ENCODE data around the gene CRY2.
A peak's percentile ranks its signal among the peaks of the same experiment; 100 is the strongest.
"Not testable (repeated sequence)": the region's sequence is repeated elsewhere in the genome, so short reads cannot be mapped to it uniquely, and the experiment has no call there.

Gene CRY2

DNA sequence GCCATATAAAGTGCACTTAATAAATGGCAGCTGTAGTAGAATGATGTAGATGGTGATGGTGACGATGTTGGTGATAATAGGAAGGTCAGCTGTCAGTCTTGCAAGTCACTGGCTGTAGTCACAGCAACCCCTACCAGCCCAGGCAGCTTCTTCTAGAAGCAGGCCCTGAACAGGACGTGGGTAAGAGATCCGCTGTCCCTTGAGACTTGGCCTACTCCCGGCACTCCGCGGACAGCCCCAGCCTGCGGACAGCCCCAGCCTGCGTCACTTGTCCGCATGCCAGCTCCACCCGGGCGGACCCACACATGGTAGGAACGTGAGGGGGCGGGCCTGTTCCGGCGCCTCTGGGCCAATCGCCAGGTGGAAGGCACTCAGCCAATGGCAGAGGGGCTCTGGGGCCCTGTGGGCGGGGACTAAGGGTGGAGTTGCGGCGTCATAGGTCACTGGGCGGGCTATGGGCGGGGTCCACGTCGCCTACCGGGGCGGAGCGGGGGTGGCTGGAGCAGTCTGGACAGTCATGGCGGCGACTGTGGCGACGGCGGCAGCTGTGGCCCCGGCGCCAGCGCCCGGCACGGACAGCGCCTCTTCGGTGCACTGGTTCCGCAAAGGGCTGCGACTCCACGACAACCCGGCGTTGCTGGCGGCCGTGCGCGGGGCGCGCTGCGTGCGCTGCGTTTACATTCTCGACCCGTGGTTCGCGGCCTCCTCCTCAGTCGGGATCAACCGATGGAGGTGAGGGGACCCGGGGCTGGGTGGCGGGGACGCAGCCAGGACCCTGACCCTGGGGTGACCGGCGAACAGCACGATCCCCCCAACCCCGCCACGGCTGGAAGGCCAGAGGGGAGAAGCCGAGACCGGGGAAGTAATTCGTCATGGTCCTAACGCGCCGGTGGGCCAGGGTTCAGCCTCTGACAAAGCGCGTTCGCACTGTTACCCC is at the start of gene CRY2:
CRY2 (plus strand) TSS at position 502 of the 937 bp plus-strand sequence; CDS start at position 518, 16 bp downstream.
- DNase-seq (ENCODE audit: low spot score), result peak; percentile 98

DNA sequence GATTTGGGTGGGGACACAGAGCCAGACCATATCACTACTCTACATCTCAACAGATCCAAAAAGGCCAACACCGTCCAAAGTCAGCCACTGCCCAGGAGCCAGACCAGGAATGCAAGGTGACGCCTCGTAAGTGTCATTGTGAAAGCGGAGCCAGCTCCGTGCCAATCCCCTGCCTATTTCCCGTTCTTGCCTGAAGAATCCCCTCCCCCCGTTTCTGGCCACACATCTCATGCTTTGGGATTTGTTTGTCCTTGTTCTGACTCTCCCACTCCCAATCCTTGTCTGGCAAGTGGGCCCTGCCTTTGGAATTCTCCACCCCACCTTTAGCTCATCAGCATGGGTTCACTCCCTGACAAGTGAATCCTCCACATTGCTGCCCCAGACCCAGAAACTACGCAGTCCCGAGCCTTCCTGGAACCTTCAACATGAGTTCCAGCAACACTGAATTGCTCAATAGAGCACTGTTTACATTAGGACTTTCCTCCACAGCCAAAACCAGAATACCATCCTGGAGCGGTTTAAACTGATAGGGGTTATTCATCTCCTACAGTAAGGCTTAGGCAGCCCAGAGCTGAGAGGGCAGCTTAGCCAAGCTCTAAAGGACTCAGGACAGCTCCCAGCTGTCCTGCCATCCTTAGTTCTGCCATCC is 48.4 kb upstream of the CRY2 start:
- peak; percentile 1 for DNase-seq (ENCODE audit: low spot score)

DNA sequence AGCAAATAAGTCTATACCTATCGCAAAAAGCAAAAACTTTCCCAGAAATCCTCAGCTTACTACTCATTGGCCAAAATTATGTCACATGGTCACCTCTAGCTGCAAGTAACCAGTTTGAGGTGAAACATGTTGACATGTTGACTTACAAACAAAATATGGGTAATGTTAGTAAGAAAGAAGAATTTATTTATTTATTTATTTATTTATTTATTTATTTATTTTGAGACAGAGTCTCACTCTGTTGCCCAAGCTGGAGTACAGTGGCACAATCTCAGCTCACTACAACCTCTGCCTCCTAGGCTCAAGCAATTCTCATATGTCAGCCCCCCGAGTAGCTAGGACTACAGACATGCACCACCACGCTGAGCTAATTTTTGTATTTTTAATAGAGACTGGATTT is 47.7 kb upstream of the CRY2 start:
- DNase-seq (ENCODE audit: low spot score), result no peak

DNA sequence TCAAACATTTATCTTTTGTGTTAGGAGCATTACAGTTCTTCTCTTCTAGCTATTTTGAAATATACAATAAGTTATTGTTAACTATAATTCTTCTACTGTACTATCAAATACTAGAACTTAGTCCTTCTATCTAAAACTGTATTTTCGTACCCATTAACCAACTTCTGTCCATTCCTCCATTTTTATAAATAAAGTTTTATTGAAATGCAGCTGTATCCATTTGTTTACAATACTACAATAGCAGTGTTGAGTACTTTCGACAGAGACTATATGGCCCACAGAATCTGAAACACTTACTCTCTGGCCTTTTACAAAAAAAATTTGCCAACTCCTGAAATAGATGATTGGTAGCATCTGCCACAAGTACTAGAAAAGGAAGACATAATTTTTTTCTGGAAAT is 47.0 kb upstream of the CRY2 start:
- DNase-seq (ENCODE audit: low spot score), result no peak

DNA sequence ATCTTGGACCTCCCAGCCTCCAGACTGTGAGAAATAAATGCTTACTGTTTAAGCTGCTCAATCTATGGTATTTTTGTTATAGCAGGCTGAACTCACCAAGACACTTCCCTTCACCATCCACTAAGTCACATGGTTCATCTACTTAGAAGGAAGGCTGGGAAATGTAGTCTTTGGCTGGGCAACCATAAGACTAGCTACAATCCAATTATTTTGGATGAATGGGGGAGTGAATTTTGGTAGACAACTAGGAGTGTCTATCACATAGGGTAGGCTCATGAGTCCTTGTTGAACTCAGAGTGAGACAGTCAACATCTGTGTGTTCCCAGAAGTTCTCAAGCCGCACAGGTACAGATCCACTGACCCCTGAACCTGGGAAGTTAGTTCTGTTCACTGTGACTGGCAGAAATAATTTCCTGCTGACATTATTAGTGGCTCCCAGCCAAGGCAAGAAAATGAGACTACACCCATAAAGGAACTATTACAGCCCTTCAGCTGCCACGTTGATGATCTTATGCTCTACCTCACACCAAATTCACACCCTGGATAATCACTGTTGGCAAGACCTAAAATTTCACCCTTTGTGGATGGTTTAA is 45.5 kb upstream of the CRY2 start:
- peak; percentile 1 for DNase-seq (ENCODE audit: low spot score)

DNA sequence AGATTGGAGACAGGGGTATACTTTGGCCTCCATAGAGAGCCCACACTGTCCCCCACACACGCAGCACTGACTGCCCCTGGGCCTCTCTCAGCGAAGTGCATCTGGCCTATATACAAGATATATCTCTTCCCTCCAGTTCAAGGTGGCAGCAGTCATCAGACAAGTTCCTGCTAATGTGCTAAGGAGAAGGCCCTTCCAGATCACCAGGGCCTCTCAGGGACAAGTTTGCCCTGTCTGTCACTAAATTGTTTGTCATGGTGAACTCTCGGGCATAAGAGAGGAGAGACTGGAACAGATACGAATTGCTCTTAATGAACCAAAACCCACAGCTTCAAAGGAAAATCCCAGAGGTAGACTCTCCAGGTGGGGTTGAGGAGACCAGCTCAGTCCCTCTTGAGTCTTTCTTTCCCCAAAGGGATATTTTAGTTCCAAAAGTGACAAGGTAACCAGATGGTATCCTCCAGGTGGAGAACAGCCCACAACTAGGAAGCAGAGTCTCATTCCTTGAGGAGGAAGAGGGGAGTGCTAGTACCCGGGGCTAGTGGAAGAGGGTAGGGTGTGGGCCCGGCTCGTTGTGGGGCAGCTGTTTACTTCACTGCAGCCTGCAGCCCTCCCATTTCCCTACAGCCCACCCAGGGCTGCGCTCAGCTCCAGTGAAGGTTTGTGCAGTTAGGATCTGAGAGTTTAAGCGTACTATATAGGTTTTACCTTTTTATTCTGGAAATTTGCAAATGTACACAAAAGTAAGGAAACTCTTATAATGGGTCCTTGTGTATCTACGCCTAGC is 44.6 kb upstream of the CRY2 start:
- peak; percentile 1 for DNase-seq (ENCODE audit: low spot score)

DNA sequence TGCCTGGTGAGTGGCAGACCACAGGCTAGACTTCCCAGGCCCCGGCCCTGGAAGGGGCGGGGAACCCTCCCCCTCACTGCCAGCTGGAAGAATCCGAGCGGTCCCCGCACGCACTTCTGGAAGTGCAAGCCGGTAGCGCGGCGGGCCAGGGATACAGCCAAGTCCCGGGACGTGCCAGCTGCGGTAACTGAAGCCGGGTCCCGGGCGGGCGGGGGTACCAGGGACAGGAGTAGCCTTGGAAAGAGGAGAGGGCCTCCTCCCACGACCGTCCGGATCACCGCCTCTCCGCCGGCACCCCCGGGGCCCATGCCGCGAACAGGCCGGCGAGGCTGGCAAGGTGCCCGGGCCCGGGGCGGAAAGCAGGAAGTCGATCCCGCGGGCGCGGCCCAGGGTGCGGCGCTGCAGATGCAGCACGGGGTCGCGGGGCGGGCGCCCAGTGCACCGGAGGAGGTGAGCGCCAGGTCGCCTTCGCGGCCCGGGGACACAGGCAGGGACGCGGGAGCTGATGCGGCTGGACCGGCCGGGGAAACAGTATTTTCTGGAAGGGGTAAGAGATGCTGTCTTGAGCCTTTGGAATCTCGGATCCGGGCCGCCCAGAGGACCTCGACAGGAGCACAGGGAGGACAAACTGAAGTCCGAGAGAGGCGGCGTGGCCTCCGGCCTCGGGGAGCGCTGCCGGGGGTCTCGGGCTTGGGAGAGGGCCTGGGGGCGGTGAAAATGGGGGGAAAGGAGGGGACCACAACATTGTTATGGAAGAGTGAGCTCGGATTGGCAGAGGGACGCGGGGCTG is 43.1 kb upstream of the CRY2 start:
- peak; percentile 84 for DNase-seq (ENCODE audit: low spot score)

DNA sequence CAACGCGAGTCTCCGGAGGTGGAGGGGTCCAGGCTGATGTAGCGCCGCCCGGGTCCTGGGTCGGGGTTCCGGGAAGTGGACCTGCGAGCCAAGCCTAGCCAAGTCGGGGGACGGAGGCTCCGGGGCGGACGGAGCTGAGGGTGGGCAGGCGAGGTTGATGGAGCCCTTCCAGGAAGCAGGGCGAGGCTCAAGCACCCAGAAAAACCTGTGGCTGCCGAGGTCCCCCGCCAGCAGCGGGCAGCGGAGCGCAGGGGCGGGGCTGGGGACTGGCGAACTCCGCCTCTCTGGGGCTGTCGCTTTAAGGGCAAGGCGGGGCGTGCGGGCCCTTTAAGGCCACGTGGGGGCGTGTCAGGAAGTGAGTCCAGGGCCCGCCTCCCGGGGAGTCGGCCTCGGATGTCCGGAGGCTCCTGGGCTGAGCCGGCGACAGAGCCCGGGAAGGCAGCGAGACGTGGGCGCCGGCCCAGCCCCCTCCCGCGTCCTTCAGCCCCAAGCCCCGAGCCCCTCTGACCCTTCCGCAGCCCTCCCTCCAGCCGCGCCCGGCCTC is 42.4 kb upstream of the CRY2 start, which contains the start of gene SLC35C1:
SLC35C1 (plus strand) TSS at position 389 of the 544 bp plus-strand sequence. CDS start 653 bp downstream, outside the sequence.
- DNase-seq (ENCODE audit: low spot score), result peak; percentile 98

DNA sequence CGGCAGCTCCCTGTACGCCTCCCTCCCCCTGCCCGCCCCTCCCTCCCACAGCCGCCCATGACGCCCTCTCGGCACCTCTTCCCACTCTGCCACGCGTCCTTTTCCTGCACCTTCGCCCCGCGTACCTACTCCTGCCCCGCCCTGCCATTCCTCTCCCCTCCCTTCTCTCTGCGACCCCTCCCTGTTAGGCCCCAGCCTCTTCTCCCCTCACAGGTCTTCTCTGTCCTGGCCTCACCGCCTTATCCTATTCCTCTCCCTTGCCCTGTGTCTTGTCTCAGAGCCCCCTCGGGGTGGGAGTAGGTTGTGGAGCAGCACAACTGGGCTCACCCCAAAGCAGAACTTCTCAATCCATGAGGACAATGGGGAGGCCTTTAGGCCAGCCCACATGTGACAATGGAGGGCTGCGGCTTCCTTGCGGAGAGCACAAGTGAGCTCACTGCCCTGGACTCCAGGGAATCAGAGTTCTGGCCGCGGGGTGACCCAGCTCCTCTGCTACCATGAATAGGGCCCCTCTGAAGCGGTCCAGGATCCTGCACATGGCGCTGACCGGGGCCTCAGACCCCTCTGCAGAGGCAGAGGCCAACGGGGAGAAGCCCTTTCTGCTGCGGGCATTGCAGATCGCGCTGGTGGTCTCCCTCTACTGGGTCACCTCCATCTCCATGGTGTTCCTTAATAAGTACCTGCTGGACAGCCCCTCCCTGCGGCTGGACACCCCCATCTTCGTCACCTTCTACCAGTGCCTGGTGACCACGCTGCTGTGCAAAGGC is 41.8 kb upstream of the CRY2 start:
- DNase-seq (ENCODE audit: low spot score), result peak; percentile 77

DNA sequence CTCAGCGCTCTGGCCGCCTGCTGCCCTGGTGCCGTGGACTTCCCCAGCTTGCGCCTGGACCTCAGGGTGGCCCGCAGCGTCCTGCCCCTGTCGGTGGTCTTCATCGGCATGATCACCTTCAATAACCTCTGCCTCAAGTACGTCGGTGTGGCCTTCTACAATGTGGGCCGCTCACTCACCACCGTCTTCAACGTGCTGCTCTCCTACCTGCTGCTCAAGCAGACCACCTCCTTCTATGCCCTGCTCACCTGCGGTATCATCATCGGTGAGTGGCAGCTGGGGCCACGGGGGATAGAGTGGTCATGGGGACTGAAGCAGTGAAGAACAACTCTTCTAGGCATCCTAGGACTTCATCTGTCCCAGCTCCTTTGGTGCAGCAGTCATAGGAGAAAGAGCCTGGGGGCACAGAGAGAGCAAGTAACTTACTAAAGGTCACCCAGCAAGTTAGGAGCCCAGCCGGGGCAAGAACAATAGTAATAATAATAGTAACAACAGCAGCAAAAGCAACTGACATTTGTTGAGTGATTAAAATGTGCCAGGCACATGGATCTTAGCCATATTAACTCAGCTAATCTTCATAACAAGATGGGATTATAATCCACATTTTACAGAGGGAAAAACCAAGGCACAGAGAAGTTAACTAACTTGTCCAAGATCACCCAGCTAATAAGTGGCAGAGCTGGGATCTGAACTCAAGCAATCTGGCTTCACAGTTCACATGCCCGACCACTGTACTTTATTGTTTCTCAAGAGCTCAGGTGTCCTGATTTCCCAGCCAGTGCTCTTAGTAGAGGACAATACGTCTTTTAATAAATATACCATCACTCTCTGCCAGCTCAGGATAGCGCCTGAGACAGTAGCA is 41.0 kb upstream of the CRY2 start:
- no peak for DNase-seq (ENCODE audit: low spot score)

DNA sequence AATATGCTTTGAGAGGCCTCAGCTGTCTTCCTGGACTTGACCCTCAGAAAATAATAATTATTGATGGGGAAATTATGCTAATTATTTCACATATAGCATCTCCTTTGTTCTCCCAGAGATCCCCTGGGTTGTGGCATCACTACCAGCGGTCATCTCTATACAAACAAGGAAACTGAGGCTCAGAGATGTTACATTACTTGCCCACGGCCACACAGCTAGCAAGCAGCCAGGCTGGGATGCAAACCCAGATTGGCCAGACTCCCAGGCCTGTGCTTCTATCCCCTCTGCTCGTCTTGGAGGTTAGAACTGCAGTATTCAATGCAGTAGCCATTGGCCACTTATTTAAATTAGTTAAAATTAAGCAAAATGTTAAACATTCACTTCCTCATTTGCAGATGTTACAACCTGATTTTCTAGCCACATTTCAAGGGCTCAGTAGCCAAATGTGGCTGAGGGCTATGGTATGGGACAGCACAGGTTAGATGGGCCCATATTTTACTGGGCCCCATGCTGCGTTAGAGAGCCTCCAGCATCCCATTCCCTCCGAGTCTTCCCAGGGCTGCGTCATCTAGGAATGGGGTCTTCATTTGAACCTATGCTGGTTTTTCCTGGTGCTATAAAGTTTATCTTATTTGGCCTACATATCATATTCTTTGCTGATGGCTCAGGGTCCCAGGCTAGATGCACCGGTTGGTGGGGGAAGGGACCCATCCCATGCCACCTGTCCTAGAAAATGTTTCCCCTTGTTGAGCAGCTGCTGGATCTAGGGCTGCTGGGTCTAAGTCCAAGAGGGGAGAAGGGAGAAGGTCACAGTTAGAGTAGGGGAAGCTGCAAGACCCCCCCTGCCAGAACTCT is 40.1 kb upstream of the CRY2 start:
- DNase-seq (ENCODE audit: low spot score), result no peak

DNA sequence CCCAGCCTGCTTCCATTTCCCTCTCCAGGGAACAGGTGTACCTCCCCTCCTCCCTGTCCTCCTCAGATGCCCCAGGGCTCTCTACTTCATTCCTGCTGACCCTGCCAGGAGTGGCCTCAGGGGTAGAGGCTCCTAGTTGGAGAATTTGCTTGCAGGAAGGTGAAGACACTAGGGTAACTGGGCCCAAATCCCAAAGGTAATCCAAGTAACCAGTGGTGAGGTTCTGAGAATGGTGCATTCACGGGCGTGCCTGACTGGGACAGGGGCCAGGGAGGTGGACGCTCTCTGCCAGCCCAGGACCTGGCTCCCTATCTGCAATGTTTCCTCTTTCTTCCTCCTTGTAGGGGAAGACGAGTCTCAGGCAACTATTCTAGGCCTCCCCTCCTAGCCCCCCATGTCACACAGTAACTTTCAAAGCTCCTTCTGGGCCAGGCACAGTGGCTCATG is 39.5 kb upstream of the CRY2 start:
- no peak for DNase-seq (ENCODE audit: low spot score)

DNA sequence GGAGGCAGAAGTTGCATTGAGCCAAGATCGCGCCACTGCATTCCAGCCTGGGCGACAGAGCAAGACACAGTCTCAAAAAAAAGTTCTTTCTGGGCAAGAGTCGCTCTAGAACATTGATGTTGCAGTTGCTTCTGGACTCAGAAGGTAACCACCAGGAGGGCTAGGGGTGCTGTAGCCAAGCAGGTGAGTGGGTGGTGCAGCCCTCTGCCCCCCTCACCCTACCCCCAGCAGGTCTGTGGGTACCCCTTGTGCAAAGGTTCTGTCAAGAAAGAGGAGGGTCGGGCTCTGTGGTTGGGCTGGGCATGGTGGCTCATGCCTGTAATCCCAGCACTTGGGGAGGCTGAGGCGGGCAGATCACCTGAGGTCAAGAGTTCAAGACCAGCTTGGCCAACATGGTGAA is 38.8 kb upstream of the CRY2 start:
- not testable (repeated sequence) for DNase-seq (ENCODE audit: low spot score)

DNA sequence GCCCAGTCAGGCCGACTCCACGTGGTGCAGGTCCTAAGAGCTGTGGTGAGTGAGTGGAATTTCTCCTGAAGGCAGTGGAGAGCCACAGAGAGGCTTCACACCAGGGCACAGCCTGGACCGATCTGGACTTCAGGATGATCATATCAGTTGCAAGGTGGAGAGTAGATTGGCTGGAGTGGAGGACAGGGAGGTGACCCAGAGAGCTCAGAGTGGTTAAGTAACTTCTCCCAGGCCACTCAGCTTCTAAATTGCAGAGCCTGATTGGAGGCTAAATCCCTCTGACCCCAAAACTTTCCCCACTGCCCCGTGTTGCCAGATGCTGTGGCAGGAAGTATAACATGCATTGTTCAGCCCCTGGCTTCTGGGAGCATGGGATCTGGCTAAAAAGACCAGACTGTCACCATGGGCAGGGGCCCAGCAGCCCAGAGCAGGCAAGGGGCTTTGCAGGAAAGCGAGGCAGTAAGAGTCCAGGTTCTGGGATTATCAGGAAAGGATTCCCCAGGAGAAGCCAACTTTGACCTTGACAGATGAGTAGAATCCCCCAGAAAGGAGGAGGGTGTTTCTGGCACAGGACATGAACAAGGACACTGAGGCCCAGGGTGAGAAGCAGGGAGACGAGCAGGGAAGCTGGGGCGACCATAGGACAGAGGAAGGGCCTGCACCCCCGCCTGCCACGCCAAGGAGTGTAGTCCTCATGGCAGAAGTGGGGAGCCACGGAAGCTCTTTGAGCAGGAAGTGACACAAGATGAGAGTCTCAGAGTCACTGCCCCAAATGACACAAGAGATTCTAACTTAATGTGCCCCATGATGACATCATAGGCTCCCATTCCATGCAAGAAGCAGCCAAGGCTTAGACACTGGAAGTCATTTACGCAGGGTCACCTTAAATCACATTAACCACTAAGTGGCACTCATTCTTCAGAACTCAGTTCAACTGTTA is 37.5 kb upstream of the CRY2 start:
- DNase-seq (ENCODE audit: low spot score), result no peak

DNA sequence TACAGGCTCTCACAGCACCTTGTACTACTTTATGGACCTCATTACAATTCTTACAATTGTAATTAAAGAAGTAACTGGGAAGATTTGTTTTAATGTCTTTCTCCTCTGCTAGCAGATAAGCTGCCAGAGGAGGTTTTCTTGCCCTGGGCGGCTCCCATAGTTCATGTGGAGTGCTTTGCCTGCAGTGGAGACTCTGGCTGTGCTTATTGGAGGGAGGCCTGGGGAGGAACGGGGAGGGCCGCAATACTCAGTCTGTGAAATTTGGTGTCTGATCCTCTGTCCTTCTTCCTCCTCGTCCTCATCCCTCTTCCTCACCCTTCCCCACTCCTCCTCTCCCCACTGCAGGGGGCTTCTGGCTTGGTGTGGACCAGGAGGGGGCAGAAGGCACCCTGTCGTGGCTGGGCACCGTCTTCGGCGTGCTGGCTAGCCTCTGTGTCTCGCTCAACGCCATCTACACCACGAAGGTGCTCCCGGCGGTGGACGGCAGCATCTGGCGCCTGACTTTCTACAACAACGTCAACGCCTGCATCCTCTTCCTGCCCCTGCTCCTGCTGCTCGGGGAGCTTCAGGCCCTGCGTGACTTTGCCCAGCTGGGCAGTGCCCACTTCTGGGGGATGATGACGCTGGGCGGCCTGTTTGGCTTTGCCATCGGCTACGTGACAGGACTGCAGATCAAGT is 36.7 kb upstream of the CRY2 start:
- DNase-seq (ENCODE audit: low spot score), result no peak

DNA sequence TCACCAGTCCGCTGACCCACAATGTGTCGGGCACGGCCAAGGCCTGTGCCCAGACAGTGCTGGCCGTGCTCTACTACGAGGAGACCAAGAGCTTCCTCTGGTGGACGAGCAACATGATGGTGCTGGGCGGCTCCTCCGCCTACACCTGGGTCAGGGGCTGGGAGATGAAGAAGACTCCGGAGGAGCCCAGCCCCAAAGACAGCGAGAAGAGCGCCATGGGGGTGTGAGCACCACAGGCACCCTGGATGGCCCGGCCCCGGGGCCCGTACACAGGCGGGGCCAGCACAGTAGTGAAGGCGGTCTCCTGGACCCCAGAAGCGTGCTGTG is 36.2 kb upstream of the CRY2 start:
- DNase-seq (ENCODE audit: low spot score), result no peak

Data from GM03348 (cell line).